HG02763 (cell line): Measurements from ENCODE around the gene CCDC17.

Source experiments
- ATAC-seq: cut with Tn5 transposase; IDR thresholded peaks from one replicate; pipeline ENCODE4 v1.9.1; 2021; ENCODE audit warnings: mild to moderate bottlenecking, moderate library complexity; ENCODE audit not compliant: unreplicated experiment

The CCDC17 gene

DNA sequence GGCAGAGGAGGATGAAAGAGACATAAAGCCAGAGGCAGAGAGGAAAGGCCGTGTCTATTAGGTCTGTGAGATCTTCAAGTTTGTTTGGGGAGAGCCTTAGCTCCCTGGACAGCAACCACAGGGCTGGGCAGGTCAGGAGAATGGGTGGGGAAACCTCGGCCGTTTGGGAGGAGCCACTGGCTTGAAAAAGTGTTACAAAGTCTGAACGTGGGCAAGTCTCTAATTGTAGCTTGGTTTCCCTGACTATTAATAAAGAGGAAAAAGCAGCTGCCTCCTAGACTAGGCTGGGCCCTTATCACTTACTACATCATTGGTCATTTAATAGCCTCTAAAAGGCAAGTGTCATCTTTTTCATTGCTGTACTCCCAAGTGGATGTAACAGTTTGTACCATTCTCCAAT, at the start of gene CCDC17:
Gene CCDC17 (minus strand): TSS at position 83 of the 400 bp plus-strand sequence. CDS start 145 bp downstream, outside the sequence.
- no peak for ATAC-seq

GRCh38 chr1:45669859-45670655, 46.2 kb upstream of the CCDC17 start:
- no peak for ATAC-seq

DNA sequence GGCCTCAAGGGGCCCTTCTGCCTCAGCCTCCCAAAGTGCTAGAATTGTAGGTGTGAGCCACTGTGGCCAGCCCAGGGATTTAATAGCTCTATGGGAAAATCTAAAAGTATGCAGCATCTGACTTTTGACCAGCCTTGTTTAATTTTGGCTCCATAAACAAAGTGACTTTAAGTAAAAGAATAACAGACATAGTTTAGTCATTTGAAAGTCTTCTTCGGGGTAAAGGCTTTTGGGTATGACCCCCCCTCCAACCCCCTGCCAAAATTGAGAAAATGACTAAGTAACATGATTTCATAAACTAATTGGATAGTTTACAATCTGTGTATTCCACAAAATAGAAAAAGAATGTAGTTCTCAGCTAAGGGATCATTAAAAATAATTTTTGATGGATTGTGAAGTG, 45.5 kb upstream of the CCDC17 start:
- no peak for ATAC-seq

DNA sequence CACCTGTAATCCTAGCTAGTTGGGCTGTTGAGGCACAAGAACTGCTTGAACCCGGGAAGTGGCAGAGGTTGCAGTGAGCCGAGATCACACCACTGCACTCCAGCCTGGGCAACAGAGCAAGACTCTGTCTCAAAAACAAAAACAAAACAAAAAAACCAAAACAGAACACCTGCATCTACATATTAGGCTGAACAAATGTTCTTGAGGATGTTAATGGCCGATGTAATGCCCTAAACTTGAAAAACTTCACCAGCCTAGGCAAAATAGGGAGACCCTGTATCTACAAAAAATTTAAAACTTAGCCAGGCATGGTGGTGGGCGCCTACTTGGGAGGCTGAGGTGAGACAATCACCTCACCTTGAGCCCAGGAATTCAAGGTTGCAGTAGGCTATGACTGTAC, 44.7 kb upstream of the CCDC17 start:
- no peak for ATAC-seq

GRCh38 chr1:45667321-45668111, 43.7 kb upstream of the CCDC17 start:
- ATAC-seq: no peak

DNA sequence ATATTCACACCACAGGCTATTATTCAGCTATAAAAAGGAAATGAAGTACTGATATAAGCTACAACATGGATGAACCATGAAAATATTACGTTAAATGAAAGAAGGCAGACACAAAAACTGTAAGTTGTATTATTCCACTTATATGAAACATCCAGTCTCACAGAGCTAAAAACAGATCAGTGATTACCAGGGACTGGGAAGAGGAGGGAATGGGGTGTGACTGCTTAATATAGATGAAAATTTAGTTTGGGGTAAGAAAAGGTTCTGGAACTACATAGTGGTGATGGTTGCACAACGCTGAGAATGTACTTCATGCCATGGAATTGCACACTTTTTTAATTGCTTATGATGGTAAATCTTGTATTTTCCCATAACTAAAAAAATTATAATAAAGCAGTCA, 43.0 kb upstream of the CCDC17 start:
- ATAC-seq: no peak

- no peak for ATAC-seq
Observed at GRCh38 chr1:45660336-45660735, 36.5 kb upstream of the CCDC17 start.

DNA sequence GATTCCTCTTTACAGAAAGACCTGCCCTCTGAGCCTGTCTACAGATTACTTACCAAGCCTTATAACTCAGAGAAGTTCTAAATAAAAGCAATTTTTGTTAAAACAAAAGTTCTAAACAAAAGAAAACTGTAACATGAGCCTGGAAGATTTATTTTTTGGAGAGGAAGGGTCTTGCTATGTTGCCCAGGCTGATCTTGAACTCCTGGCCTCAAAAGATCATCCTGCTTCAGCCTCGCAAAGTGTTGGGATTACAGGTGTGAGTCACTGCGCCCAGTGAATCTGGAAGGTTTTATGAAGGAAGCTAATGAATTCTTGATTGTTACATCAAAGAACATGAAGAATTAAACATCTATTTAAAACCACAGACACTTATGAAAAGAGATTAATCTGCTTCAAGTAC, 35.4 kb upstream of the CCDC17 start:
- no peak for ATAC-seq

DNA sequence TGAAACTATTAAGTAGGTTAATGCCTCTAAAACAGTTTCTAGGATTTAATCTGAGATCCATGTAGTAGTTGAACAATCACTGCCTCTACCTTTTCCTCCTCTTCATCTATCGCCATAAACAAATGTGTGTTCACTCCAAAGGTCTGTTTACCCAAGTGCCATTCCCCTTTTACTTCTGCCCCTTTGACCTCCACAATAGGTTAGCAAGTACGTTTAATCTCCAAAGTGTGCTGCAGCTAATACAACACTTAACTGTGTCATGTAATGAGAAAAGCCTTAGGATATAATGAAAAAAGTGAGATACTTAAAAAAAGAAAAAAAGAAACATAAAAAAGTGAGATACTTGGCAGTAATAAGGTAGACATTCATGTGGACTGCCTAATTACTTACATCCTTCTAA, 34.3 kb upstream of the CCDC17 start:
- no peak for ATAC-seq

DNA sequence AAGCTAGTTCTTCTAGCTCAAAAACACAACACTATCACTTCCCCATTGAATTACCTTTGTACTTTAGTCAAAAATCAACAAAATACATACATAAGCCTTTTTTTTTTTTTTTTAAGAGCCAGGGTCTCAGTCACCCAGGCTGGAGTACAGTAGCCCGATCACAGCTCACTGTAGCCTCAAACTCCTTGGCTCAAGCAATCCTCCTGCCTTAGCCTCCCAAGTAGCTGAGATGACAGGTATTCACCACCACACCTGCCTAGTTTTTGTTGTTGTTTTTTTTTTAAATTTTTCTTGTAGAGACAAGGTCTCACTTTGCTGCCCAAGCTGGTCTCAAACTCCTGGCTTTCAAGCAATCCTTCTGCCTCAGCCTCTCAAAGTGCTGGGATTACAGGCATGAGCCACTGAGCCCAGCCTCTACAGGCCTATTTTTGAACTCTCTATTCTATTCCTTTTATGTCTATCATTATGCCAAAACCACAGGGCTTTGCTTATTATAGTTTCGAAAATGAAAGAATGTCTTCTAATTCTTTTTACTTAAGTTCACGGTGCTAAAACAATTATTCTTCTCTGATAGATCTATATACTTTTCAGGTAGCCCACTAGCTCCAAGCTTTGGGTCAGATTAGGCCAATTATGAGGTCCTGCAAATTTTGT, 32.8 kb upstream of the CCDC17 start:
- ATAC-seq: no peak

GRCh38 chr1:45654540-45655280, 30.9 kb upstream of the CCDC17 start:
- no peak for ATAC-seq

DNA sequence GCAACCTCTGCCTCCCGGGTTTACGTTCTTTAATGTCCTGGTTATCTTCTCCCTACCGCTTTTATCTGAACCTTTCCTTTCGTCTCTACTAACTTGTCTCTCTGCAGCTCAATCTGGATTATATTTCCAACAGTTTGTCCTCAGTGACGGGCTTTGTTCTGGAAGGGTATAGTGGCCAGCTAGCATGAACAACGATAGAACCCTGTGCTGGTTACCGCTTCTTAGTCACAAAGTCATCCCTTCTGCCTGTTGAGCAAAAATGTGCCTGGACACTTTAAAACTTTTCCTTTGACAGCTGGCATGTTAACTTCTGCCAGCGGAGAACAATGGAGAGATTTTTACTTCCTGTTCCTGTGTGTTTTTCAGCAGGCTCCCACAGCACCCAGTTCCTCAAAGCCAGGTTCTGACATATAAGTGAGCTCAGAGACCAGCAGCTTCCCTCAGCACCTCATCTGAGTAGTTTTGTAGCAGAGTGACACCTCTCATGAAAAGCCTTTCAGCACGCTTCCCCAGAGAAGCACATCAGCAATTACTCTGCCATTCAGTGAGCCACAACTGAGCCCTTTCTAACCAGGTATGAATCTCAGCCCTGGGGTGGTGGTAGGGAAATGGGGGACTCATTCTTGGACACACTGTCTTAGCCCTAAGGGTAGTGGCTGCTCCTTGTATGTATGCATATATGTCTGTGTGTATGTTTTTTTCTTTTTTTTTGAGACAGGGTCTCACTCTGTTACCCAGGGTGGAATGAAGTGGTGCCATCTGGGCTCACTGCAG, 23.6 kb upstream of the CCDC17 start:
- ATAC-seq: no peak

GRCh38 chr1:45644661-45645060, 20.8 kb upstream of the CCDC17 start:
- ATAC-seq: no peak

GRCh38 chr1:45643978-45644377, 20.1 kb upstream of the CCDC17 start:
- ATAC-seq: no peak

- no peak for ATAC-seq
Observed at GRCh38 chr1:45643321-45643720, 19.5 kb upstream of the CCDC17 start.

- no peak for ATAC-seq
Observed at GRCh38 chr1:45640293-45640692, 16.4 kb upstream of the CCDC17 start.

- ATAC-seq: no peak
Observed at GRCh38 chr1:45635211-45635610, 11.4 kb upstream of the CCDC17 start.

DNA sequence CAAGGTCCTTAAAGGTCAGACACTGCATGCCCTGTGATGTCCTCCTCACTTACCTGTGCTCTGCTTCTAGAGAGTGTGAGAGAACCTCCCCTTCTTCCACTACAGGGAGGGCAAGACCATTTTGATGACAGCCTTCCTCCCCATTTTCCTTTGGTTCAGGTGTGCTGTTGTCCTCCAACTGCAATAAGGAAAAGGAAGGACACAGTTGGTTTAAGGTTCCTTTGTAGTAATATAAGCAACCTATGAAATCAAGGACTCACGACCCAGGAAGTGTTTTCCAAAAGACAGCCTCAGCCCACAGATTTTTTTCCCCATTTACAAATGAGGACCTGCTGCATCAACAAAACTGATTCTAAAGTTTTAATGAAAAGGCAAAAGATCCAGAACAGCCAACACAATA, 6.6 kb upstream of the CCDC17 start:
- no peak for ATAC-seq

DNA sequence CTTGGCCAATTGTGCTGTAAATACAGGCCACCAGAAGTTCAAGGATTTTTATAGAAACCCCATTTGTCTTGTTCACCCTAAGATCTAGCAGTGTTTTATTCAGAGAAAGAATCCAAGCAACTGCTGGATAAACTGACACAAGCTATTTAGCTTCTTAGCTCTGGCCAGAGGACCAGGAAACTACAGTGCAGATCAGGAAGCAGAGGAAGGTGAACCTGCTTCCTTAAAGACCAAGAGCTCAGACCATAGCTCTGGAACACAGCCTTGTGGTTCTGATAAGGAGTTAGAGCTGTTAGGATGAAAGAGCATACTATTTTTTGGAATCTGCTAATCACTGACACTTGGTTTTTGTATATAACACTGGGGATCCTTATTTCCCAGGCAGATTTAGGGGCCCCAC, 5.2 kb upstream of the CCDC17 start:
- ATAC-seq: no peak
